GM23248 (cell line): Measurements from ENCODE around the gene DKKL1.

Experiments
- EZH2 ChIP-seq: fragments of 200-600 bp; sonication (generic); IDR thresholded peaks from 2 replicates; pipeline ENCODE4 v1.6.1; 2018; ENCODE audit warnings: antibody characterized with exemption, mild to moderate bottlenecking; ENCODE audit not compliant: insufficient read depth, poor library complexity, severe bottlenecking
- EZH2phosphoT487 ChIP-seq: fragments of 200-600 bp; sonication (generic); IDR thresholded peaks from 2 replicates; pipeline ENCODE4 v1.6.1; 2018; ENCODE audit warnings: antibody characterized with exemption, moderate library complexity, mild to moderate bottlenecking, low read depth; ENCODE audit not compliant: insufficient read depth

DNA sequence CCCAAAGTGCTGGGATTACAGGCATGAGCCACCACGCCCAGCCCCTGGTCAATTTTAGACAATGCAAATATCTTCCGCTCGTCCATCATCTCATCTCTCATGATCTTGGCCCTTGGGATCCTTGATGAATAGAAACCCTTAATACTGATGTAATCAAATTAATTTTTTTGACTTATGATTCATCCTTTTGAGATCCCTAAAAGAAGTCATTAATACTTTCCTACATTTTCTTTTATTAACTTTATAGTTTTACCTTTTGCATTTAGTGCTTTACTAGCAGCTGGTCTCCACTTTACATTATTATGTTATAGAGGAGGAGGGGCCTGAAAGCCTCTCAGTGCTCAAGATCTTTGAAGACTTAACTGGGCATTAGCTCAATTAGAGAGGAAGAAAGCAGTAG, 16.7 kb downstream of the DKKL1 start:
- TF ChIP-seq EZH2: no peak
- no peak for TF ChIP-seq EZH2phosphoT487
